GM18951 (cell line): ENCODE measurements around the gene USHBP1.

Experiments used
- POLR2A ChIP-seq: IDR thresholded peaks from 4 replicates; pipeline ENCODE4 v1.6.1; 2011; ENCODE audit warnings: mild to moderate bottlenecking; ENCODE audit not compliant: insufficient read length, insufficient read depth; ENCODE audit errors: extremely low read depth
- in situ Hi-C: fragments of 300-500 bp; cut with MboI; formaldehyde crosslinking; loops from one replicate; pipeline ENCODE4 v1.12.0; 2022; ENCODE audit warnings: low sequenced_read_pairs, mixed read lengths, inconsistent platforms; ENCODE audit not compliant: unreplicated experiment

Gene USHBP1

DNA sequence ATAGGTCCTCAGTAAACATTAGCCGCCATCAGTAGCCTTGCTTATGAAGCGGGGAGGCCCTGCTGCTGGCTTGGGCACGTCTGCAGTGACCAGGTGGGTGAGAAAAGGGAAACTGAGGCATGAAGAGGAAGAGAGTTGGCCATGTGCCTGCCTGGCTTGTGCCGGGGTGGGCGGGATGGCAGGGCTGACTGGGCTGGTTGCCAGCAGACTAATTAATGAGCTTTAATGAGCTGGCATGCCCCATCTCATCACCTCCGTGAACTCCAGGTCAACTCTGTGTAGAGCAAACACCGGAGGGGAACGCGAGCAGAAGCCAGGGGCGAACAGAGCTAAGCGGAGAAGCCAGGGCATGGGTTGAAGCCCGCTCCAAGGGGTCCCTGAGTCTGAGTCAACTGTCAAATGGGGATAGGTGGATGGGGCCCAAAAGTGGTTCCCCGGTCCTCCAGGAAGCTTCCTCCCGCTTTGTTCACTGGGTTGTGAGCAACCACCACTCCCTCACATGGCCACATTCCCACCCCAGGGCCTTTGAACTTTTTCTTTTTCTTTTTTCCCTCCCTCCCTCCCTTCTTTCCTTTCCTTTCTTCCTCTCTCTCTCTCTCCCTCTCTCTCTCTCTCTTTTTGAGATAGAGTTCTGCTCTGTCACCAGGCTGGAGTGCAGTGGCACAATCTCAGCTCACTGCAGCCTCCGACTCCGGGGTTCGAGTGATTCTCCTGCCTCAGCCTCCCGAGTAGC lies 27.6 kb downstream of the USHBP1 start:
- in situ Hi-C loops = no loop called here
- no peak for TF ChIP-seq POLR2A

DNA sequence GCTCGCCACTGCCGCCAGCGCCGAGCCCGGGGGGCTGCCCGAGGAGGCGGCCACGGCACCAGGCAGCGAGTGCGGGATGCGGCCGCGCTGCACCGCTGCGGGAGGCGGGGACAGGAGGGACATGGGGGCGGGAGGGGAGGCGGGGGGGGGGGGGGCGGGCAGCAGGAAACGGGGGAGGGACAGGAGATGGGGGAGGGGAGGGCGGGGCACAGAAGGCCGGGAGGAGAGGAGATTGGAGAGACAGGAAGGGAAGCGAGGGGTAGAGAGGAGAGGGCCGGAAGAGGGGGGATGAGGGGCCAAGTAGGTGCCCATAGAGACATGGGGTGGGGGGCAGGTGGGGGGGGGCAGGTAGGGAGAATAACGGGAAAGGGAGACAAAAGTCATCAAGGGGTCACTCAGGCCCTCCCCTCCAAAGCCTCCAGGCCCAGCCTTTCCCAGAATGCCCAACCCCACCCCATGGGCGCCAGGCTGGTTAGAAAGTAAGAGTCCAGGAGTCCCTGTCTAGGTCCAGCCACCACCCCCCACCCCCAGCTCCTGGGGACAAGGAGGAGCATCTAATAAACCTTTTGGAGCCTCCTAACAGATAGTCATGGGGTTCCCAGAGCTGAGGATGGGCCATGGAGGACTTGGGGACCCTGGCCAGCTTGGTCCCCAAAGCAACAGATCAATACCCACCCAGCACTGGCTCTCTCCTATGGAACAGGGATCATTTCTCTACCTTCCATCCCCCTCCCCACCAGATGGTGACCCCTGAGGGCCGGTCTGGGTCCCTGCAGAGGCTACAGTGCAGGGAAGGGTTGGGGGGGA lies 28.4 kb downstream of the USHBP1 start:
- TF ChIP-seq POLR2A = peak; percentile 44
- in situ Hi-C loops = no loop called here

DNA sequence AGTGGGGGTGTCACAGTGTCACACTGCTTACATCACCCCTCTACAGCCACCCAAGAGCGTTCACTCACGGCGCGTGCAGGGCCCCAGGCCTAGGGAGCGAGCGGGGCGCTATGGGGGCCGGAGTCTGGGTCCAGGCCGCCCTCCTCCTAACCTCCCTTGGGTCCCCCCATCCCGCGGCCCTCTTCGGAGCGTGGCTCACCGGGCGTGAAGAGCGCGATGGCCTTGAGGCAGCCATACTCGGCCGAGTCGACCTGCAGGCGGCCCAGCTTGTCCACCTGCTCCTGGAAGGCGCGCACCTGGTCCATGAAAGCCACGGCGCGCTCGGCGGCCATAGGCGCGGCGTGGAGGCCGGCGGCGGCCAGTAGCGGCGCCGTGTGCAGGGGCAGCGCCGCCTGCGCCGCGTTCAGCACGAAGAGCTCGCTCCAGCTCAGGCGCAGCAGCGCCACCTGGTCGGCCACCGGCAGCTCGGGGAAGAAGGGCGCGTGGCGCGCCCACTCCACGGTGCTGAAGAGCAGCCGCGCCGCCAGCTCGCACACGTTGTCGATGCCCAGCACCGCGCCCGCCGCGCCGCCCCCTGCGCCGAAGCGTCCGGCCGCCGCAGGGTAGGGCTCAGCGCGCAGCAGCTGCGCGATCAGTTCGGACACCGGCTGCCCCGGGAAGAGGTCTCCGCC lies 29.1 kb downstream of the USHBP1 start:
- TF ChIP-seq POLR2A = no peak
- in situ Hi-C loops = no loop called here

DNA sequence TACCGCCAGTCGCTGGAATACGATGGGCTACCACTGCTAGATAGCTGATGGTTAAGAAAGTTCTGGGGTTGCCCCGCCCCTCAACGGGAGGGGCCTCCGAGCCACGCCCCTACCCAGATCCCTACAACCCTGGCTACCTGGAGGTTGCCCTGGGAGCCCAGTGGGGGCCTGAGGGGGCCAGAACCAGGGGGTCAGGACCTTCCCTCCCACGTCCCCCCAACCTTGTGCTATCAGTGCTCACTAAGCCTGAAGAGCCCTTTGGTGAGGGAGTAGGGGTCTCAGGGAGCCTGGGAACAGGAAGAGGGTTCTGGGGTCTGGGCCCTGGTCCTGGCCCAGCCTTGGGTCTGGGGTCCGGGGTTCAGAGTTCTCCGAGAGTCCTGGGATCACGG lies 29.6 kb downstream of the USHBP1 start:
- peak; percentile 29 for TF ChIP-seq POLR2A
- in situ Hi-C loops = no loop called here

DNA sequence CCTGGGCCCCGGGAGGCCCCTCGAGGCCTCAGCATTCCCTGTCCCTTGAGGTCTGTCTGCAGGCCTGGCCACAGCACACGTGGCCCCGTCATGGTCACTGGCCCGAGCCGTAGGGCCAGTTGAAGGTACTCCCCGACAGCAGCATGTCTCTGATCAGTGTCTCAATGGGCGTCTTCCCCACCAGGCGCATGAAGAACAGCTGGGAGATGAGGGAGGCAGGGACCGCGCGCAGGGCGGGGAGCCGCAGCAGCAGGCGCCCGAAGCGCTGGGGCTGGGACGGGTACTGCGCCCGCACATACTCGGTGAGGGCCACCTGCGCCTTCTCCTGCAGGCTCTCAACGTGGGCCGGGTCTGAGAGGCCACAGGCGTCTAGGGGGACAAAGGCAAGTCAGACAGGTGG lies 32.3 kb downstream of the USHBP1 start:
- in situ Hi-C loops = no loop called here
- TF ChIP-seq POLR2A = no peak

DNA sequence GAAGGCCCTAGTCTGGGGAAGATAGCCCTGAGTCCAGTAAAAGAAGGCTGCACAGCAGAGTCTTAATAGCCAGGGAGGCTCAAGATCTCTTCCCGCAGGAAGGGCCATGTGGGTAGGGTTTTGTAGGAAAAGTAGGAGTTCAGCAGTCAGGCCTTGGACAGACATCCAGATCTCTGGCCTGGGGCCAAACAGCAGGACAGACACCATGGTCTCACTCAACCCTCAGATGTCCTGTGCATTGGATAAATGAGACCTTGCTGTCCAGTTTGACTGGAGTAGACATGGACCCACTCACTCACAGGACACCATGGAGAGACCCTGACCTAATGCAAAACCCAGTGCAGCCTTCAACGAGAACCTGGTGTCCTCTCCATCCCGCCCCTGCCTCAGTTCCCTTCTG lies 34.7 kb downstream of the USHBP1 start:
- in situ Hi-C loops = no loop called here
- TF ChIP-seq POLR2A = no peak

DNA sequence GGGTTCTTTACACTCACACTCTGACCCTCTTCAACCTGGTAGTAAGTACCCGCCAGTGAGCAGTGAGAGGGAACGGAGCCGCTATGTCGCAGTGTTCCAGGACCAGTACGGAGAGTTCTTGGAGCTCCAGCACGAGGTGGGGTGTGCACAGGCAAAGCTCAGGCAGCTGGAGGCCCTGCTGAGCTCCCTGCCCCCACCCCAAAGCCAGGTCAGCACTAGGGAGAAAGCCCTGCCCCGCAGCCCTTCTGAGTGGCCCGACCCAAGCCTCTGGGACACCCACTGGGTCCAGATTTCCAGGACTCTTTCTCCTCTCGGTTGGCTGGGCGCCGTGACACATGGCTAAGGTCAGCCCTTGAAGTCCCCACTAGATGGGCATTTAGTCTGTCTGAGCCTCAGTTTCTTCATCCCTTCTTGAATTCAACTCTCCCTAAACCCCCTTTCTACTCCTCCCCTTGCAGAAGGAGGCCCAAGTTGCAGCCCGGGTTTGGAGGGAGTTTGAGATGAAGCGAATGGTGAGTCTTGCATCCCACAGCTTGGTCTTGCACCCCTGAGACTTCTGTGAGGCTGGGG lies 36.7 kb downstream of the USHBP1 start:
- no peak for TF ChIP-seq POLR2A
- in situ Hi-C loops = no loop called here

DNA sequence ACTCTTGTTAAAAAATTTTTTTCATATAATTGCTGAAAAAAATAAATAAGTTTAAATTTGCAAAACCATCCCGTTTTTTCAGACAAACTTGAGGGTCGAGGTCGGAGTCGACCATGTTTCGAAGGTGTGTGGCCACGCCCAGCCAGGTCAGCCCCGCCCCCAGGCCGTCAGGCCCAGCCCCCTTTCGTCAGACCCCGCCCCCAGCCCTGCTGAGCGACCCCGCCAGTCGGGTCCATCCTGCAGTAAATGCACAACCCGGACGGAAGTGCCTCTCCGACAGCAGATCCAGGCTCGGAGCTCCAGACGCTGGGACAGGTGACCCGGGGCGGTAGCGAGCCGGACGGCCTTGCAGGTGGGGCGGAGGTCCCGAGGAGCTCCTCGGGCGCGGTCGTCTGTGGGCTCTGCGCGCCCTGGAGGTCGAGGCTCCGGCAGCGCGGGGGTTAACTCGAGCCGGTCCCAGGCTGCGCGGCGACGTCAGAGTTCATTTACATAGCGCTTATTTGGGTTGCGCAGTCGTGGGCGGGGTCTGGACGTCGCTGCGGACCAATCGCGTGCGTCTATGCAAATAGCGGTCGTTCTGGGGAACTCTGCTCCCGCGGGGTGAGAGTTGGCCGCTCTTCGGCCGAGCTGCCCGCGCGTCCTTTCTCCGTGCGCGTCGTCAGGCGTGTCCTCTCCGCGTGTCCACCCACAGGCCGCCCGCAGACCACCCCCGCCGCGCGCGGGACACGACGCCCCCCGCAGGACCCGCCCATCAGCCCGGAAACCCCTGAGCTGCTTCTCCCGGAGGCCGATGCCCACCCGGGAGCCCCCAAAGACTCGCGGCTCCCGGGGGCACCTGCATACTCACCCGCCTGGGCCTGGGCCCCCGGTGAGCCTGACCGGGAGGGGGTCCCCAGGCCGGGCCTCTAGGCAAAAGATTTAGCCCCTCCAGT lies 38.3 kb downstream of the USHBP1 start, which contains the start of gene OCEL1:
OCEL1 (plus strand) TSS at position 225 of the 932 bp plus-strand sequence; CDS start at position 247, 22 bp downstream.
- in situ Hi-C loops = no loop called here

DNA sequence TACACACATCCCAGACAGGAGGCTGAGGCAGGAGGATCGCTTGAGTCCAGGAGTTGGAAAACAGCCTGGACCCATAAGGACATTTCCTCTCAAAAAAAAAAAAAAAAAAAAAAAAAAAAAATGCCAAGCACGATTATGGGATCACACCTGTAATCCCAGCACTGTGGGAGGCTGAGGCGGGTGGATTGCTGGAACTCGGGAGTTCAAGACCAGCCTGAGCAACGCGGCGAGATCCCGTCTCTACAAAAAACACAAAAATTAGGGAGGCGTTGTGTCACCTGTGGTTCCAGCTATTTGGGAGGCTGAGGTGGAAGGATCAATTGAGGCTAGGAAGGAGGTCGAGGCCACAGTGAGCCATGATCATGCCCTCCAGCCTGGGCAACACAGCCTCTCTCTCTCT lies 39.5 kb downstream of the USHBP1 start:
- in situ Hi-C loops = no loop called here
- no peak for TF ChIP-seq POLR2A

More for the DNA sequence above, 38.3 kb downstream of the USHBP1 start, which contains the start of gene OCEL1:
- TF ChIP-seq POLR2A = peak; percentile 94

DNA sequence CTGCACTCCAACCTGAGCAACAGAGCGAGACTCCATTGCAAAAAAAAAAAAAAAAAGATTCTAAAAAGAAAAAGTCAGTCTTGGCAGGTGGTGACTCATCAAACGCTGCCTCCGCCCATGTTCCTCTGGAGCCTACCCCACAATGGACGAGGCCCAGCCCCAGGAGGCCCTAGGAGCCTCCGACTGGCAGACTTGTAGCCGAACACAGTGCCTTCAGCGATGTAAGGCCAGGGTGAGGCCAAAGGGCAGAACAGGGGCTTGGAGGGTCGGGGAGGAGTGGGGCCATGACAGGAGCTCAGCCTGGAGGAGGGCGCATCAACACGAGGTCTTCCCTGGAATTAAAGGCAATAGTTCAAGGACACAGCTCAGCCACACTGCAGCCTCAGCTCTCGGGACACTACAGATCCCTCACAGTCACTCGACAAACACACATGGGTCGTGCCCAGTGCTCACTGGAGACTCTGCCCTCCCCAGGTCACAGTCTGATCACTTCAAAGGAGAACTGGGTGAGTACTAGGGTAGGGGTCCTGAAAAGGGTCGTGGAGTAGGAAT lies 44.3 kb downstream of the USHBP1 start:
- no peak for TF ChIP-seq POLR2A
- in situ Hi-C loops = no loop called here

DNA sequence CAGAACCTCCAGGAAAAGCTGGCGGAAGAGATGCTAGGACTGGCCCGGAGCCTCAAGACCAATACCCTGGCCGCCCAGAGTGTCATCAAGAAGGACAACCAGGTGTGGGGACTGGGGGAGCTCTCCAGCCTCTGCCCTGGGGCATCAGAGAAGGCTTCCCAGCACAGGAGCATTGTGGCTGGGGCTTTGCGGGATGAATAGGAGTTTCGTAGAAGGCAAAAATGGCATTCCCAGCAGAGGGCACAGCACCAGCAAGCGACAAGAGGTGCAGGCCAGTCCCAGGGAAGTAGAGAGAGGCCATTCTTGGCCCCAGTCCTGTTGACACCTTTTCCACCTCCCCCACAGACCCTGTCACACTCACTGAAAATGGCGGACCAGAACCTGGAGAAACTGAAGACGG lies 45.3 kb downstream of the USHBP1 start:
- TF ChIP-seq POLR2A = no peak
- in situ Hi-C loops = no loop called here
